HG03439 (cell line): ENCODE results near the gene ZDHHC11.
"Not testable (repeated sequence)": the region's sequence is repeated elsewhere in the genome, so short reads cannot be mapped to it uniquely, and the experiment has no call there.

Experiments used
- ATAC-seq: cut with Tn5 transposase; IDR thresholded peaks from one replicate; pipeline ENCODE4 v1.9.1; 2021; ENCODE audit warnings: mild to moderate bottlenecking, moderate library complexity; ENCODE audit not compliant: unreplicated experiment

ZDHHC11 gene

GRCh38 chr5:750226-750625, 100.6 kb downstream of the ZDHHC11 start:
- not testable (repeated sequence) for ATAC-seq

GRCh38 chr5:749101-749670, 101.6 kb downstream of the ZDHHC11 start:
- no peak for ATAC-seq

GRCh38 chr5:748011-748980, 102.5 kb downstream of the ZDHHC11 start:
- ATAC-seq = not testable (repeated sequence)

- ATAC-seq = not testable (repeated sequence)
Observed at GRCh38 chr5:747303-747844, 103.4 kb downstream of the ZDHHC11 start.

- no peak for ATAC-seq
Observed at GRCh38 chr5:746258-746761, 104.5 kb downstream of the ZDHHC11 start.
